ENCODE data around the gene KRT7.

KRT7 gene

DNA sequence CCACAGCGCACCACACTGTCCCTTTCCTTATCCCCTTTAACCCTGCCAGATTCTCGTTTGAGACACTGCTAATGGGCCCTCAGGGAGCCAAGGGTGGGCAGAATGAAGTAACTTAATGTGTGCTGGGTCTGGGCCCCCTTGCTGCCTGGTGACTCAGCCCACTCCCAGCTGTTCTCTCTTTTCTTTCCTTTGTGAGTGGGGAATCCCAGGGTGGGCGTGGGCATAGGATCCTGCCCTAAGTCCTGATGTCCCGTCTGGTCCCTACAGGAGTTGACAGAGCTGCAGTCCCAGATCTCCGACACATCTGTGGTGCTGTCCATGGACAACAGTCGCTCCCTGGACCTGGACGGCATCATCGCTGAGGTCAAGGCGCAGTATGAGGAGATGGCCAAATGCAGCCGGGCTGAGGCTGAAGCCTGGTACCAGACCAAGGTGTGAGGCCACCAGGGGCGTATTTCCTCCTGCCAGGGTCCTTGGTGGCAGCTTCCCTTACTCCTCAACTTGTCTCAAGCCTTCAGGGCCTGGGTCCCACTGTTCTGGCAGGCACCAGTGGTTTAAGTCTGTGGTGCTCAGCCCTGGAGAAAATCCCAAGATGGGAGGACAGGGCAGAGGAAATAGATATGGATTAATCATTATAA is 8.3 kb downstream of the KRT7 start:
- H3K27ac ChIP-seq = no peak overlapping the region
- DNase-seq (ENCODE audit: low spot score) = no peak
- TF ChIP-seq, protein P1, sequence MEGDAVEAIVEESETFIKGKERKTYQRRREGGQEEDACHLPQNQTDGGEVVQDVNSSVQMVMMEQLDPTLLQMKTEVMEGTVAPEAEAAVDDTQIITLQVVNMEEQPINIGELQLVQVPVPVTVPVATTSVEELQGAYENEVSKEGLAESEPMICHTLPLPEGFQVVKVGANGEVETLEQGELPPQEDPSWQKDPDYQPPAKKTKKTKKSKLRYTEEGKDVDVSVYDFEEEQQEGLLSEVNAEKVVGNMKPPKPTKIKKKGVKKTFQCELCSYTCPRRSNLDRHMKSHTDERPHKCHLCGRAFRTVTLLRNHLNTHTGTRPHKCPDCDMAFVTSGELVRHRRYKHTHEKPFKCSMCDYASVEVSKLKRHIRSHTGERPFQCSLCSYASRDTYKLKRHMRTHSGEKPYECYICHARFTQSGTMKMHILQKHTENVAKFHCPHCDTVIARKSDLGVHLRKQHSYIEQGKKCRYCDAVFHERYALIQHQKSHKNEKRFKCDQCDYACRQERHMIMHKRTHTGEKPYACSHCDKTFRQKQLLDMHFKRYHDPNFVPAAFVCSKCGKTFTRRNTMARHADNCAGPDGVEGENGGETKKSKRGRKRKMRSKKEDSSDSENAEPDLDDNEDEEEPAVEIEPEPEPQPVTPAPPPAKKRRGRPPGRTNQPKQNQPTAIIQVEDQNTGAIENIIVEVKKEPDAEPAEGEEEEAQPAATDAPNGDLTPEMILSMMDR (IDR thresholded peaks at IDR 0.05) = no peak
- H3K4me3 ChIP-seq = no peak overlapping the region

DNA sequence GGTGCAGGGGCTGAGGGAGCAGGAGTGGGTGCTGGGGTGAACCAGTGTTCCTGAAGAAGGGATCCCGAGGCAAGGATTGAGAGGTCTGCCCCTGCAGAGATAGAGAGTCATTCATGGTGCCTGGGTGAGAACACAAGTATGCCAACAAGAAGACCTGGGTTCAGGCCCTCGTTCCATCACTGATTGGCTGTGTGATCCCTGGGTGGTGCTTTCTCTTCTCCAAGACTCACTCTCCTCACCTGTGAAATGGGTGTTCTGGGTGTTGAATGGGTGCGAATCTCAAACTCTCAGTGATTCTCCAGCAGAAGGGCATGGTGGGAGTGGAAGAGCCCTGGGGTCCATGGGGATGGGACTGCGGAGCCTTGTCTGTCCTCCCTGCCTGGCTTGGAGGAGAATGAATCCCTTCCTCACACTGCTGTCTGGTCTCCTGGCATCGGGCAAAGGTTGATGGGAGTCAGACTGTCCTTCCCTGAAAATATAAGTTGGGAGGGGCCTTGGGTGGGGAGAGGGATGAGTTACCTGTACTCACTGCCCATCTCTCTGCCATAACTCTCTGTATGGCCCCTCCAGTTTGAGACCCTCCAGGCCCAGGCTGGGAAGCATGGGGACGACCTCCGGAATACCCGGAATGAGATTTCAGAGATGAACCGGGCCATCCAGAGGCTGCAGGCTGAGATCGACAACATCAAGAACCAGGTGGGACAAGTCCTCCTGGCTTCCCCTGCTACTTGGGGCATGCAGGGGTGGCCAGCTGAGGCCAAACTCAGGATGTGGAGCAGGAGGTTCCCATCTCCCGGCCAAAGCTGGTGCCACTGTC is 9.6 kb downstream of the KRT7 start:
- TF ChIP-seq, protein P1 (IDR thresholded peaks at IDR 0.05) = no peak
- no peak for DNase-seq (ENCODE audit: low spot score)
- H3K27ac ChIP-seq = peak overlapping the region in 1 of 2 donors; percentile 84
- H3K4me3 ChIP-seq = no peak overlapping the region

DNA sequence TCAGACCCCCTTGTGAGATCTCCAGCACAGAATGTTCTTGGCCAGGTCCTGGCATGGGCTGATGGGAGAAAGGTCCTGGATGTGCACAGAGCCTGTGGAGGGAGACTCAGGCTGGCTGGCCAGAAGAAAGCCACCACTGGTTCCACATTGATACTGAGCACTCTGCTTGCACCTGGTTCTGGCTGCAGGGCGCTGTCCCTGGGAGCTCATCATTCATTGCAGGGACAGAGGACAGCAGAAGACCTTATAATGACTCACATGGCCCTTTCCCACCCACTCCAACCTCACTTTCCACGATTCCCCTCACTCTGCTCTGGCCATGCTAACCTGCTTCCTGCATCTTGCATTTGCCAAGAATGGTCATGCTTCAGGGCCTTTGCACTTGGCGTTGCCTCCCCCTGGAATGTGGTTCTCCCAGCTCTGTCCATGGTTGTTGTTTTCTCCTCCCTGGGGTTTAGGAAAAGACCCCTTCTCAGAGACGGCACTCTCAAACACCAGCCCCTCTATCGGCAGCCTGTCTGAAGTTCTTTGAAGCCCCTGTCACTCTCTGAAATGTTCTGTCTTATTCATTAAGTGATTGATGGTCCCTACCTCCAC is 10.3 kb downstream of the KRT7 start:
- H3K27ac ChIP-seq = peak overlapping the region; percentile 74 to 84
- DNase-seq (ENCODE audit: low spot score) = no peak
- H3K4me3 ChIP-seq = no peak overlapping the region
- TF ChIP-seq, protein P1 (IDR thresholded peaks at IDR 0.05) = no peak

DNA sequence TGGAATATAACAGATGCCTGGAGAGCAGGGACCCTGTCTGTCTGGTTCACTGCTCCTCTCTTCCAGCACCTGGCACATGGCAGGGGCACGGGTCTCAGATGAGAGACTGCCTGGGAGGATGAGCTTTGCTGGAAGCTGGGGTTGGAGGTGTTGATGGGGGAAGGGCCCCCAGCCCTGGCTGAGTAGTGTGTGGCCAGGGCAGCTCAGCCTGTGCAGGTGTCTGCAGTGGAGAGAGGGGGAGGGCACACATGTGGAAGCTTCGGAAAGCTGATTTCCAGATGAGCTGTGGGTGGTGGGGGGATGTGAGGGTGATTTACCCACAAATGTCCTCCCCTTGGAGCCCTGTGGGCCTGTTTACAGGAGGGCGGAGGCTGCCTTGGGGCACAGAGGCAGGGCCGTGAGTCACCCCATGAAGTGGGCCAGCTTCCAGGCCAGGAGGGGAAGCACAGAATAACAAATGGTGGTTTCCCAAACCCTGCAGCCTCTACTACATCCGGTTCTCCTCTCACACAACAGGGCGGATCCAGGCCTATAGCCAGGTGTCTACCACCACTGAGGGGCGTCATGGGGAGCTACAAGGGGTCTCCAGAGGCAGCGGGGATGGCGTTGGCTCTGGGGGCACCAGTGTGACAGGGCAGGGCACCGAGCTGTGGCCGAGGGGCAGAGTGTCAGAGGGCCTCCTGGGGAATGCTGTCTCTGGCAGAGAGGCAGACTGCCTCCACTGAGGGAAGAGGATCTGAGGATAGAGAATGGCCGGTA is 11.0 kb downstream of the KRT7 start:
- TF ChIP-seq, protein P1 (IDR thresholded peaks at IDR 0.05) = no peak
- peak overlapping the region; percentile 74 to 84 for H3K27ac ChIP-seq
- peak overlapping the region; percentile 41 for H3K4me3 ChIP-seq
- peak; percentile 91 for DNase-seq (ENCODE audit: low spot score)

DNA sequence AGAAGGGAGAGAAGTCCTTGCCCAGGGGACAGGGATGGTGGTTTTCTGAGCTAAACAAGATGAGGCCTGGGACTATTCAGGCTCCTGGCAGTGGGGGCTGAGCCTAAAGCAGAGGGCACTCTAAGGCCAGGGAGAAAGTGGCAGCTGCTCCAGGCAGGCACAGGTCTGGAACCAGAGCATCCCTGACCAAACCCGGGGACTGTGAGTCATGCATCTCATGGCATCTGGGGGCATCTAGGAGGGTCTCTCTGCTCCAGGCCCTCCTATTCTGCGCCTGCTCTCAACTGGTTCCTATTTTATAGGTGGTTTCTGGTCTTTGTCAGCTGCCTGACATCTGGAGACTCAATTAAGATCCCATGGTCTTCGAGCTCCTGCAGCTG is 11.6 kb downstream of the KRT7 start:
- Histone ChIP-seq H3K4me3 (peak overlapping the region; percentile 41), H3K27ac (peak overlapping the region; percentile 74 to 84)
- TF ChIP-seq, protein P1 (IDR thresholded peaks at IDR 0.05) = no peak
- DNase-seq (ENCODE audit: low spot score) = no peak

DNA sequence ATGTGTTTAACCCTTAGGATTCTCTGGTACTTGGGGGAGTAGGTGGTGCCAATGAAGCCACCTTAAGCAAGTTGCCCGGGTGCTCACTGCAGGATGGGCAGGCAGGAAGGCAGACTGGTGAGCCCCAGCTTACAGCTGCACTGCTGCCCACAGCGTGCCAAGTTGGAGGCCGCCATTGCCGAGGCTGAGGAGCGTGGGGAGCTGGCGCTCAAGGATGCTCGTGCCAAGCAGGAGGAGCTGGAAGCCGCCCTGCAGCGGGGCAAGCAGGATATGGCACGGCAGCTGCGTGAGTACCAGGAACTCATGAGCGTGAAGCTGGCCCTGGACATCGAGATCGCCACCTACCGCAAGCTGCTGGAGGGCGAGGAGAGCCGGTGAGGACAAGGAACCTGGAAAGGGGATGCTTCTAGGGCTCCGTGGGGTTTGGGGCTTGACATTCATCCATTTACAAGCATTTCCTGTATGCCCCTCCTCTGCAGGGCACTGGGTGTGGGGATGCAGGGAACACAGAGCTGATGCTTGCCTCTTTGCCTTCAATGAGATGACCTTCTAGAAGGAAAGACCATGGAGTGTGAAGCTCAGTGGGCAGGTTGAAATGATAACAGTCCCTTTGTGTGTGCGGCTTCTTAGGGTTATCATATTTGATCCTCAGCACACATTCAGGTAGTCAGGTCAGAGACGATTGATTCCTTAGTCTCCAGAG is 12.4 kb downstream of the KRT7 start:
- DNase-seq (ENCODE audit: low spot score) = no peak
- Histone ChIP-seq H3K27ac (peak overlapping the region; percentile 78 to 84), H3K4me3 (no peak overlapping the region)
- TF ChIP-seq, protein P1 (IDR thresholded peaks at IDR 0.05) = no peak

All from coronary artery (tissue), 2 donors.